ENCODE data around the gene DPM1.

DPM1 gene

GRCh38 chr20:50999355-50999754 is 41.0 kb upstream of the DPM1 start:
- DNase-seq (ENCODE audit: extremely low read depth, low read depth): no peak
- TF ChIP-seq, protein P1, sequence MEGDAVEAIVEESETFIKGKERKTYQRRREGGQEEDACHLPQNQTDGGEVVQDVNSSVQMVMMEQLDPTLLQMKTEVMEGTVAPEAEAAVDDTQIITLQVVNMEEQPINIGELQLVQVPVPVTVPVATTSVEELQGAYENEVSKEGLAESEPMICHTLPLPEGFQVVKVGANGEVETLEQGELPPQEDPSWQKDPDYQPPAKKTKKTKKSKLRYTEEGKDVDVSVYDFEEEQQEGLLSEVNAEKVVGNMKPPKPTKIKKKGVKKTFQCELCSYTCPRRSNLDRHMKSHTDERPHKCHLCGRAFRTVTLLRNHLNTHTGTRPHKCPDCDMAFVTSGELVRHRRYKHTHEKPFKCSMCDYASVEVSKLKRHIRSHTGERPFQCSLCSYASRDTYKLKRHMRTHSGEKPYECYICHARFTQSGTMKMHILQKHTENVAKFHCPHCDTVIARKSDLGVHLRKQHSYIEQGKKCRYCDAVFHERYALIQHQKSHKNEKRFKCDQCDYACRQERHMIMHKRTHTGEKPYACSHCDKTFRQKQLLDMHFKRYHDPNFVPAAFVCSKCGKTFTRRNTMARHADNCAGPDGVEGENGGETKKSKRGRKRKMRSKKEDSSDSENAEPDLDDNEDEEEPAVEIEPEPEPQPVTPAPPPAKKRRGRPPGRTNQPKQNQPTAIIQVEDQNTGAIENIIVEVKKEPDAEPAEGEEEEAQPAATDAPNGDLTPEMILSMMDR (IDR thresholded peaks at IDR 0.05; ENCODE audit: low read depth, low read length): no peak

GRCh38 chr20:50996901-50997865 is 38.9 kb upstream of the DPM1 start:
- no peak for DNase-seq (ENCODE audit: extremely low read depth, low read depth)

GRCh38 chr20:50995506-50995905 is 37.2 kb upstream of the DPM1 start:
- DNase-seq (ENCODE audit: extremely low read depth, low read depth): peak; percentile 27
- TF ChIP-seq, protein P1 (IDR thresholded peaks at IDR 0.05; ENCODE audit: low read depth, low read length): no peak

More at GRCh38 chr20:50996901-50997865, 38.9 kb upstream of the DPM1 start:
- TF ChIP-seq, protein P1 (IDR thresholded peaks at IDR 0.05; ENCODE audit: low read depth, low read length): no peak

DNA sequence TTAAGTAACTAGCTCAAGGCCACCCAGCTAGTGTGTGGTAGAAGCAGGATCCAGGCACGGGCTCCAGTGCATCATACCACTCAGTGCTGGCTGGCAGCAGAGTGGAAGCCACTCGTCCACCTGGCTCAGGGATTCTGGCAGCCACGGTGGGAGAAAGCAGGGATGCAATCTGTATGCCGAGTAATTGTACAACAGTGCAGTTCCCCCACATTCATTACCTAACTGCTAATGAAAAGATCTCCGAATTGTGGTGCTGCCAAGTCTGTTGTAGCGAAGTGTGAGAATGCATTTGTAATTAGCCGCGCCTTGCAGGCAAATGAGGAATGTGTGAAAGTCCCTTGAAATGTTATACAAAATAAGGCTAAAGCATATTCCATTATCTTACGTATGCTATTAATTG is 35.5 kb upstream of the DPM1 start:
- DNase-seq (ENCODE audit: extremely low read depth, low read depth): no peak
- TF ChIP-seq, protein P1 (IDR thresholded peaks at IDR 0.05; ENCODE audit: low read depth, low read length): no peak

- TF ChIP-seq, protein P1 (IDR thresholded peaks at IDR 0.05; ENCODE audit: low read depth, low read length): peak; percentile 56
- DNase-seq (ENCODE audit: extremely low read depth, low read depth): peak; percentile 10
These were observed 34.6 kb upstream of the DPM1 start for GRCh38 chr20:50992733-50993457.

DNA sequence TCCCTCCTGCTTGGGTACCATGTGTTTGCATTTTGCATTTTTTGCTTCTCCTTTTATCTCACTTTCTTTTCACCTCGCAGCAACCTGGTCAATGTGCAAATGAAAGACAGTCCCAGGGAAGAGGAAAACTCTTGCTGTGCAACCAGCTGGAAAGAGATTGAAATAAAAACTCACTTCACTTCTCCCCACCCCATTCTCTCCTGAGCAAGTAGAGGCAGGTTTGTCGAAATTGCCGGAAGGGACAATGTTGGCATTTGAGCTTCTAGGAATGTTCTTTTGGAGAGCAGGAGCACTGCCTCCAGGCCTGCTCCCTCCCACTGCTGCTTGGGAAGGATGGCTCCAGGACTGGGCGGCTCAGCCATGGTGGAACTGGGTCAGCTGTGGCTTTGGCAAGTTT is 34.0 kb upstream of the DPM1 start:
- no peak for DNase-seq (ENCODE audit: extremely low read depth, low read depth)
- TF ChIP-seq, protein P1 (IDR thresholded peaks at IDR 0.05; ENCODE audit: low read depth, low read length): no peak

GRCh38 chr20:50991076-50991475 is 32.7 kb upstream of the DPM1 start:
- TF ChIP-seq, protein P1 (IDR thresholded peaks at IDR 0.05; ENCODE audit: low read depth, low read length): no peak
- DNase-seq (ENCODE audit: extremely low read depth, low read depth): no peak
